SU-DHL-6 (cell line): ENCODE results near the gene DTX3.

Experiments
- H2AFZ ChIP-seq: fragments of 200-600 bp; sonication (generic); 2 replicates; pipeline ENCODE4 v1.6.1; 2014; ENCODE audit warnings: low read depth, mild to moderate bottlenecking, moderate library complexity, mixed read lengths, antibody characterized with exemption, low read length; ENCODE audit not compliant: severe bottlenecking
- H3F3A ChIP-seq: fragments of 200-600 bp; shearing (Covaris generic); 2 replicates; pipeline ENCODE4 v1.6.0; 2016; ENCODE audit warnings: antibody characterized with exemption, mild to moderate bottlenecking; ENCODE audit not compliant: insufficient read depth
- H3K27ac ChIP-seq: fragments of 200-600 bp; sonication (generic); 2 replicates; pipeline ENCODE4 v1.5.1; 2016; ENCODE audit warnings: low read depth, mild to moderate bottlenecking, low read length, moderate library complexity, mixed read lengths
- H3K27me3 ChIP-seq: fragments of 200-600 bp; sonication (generic), shearing (Covaris generic); 2 replicates; pipeline ENCODE4 v1.6.0; 2014; ENCODE audit warnings: mild to moderate bottlenecking, low read length
- H3K36me3 ChIP-seq: fragments of 200-600 bp; sonication (generic); 2 replicates; pipeline ENCODE4 v1.6.1; 2014; ENCODE audit warnings: mild to moderate bottlenecking, low read length, mixed read lengths
- H3K4me2 ChIP-seq: fragments of 300-600, 200-600 bp; shearing (Covaris generic), sonication (generic); 2 replicates; pipeline ENCODE4 v1.6.0; 2014; ENCODE audit warnings: low read length, low read depth, mild to moderate bottlenecking; ENCODE audit not compliant: poor library complexity, severe bottlenecking
- H3K4me3 ChIP-seq: fragments of 200-600 bp; sonication (generic); 2 replicates; pipeline ENCODE4 v1.5.1; 2014; ENCODE audit warnings: antibody characterized with exemption, low read length, mild to moderate bottlenecking, mixed read lengths; ENCODE audit not compliant: insufficient read depth, poor library complexity, severe bottlenecking
- H3K79me2 ChIP-seq: fragments of 200-600 bp; sonication (generic); 2 replicates; pipeline ENCODE4 v1.6.1; 2014; ENCODE audit warnings: mild to moderate bottlenecking, low read length, moderate library complexity; ENCODE audit not compliant: insufficient read depth
- H3K9ac ChIP-seq: fragments of 200-600 bp; sonication (generic); 2 replicates; pipeline ENCODE4 v1.7.0; 2014; ENCODE audit warnings: mild to moderate bottlenecking, low read length
- H3K9me2 ChIP-seq: fragments of 200-600 bp; sonication (generic); replicated peaks from 2 replicates; pipeline ENCODE4 v1.6.1; 2014; ENCODE audit warnings: low read length; ENCODE audit not compliant: insufficient read depth
- H3K9me3 ChIP-seq: fragments of 200-600 bp; sonication (generic); 2 replicates; pipeline ENCODE4 v1.6.1; 2014; ENCODE audit warnings: low read length, mixed read lengths; ENCODE audit not compliant: insufficient read depth
- H4K20me1 ChIP-seq: fragments of 200-600 bp; sonication (generic); 2 replicates; pipeline ENCODE4 v1.6.1; 2014; ENCODE audit warnings: low read depth, mild to moderate bottlenecking, antibody characterized with exemption, low read length, moderate library complexity, mixed read lengths
- CTCF ChIP-seq: fragments of 200-600 bp; sonication (generic); IDR thresholded peaks from one replicate; pipeline ENCODE4 v1.5.1; 2017; ENCODE audit warnings: antibody characterized with exemption, mild to moderate bottlenecking, low read length, moderate library complexity; ENCODE audit not compliant: insufficient read depth, poor library complexity, severe bottlenecking
- EZH2phosphoT487 ChIP-seq: fragments of 200-600 bp; sonication (generic), shearing (Covaris generic); conservative IDR thresholded peaks from 2 replicates; pipeline ENCODE4 v1.6.1; 2018; ENCODE audit warnings: mild to moderate bottlenecking, antibody characterized with exemption, low read length, moderate library complexity, mixed read lengths

DTX3 gene

GRCh38 chr12:57609781-57610553, 5.3 kb downstream of the DTX3 start:
- no peaks in the 10 kb centered on the region for H3K9me3 ChIP-seq
- H3K9ac ChIP-seq = no peak overlapping the region
- TF ChIP-seq CTCF = no peak
- no peak for TF ChIP-seq EZH2phosphoT487
- no peak overlapping the region for H3K4me3 ChIP-seq
- no peaks in the 10 kb centered on the region for H3F3A ChIP-seq
- H3K27me3 ChIP-seq = no peaks in the 10 kb centered on the region
- no peaks in the 10 kb centered on the region for H3K36me3 ChIP-seq
- H4K20me1 ChIP-seq = no peaks in the 10 kb centered on the region
- no peak overlapping the region for H2AFZ ChIP-seq
- H3K79me2 ChIP-seq = no peaks in the 10 kb centered on the region
- H3K27ac ChIP-seq = no peak overlapping the region
- H3K4me2 ChIP-seq = no peak overlapping the region
- no peaks in the 10 kb centered on the region for H3K9me2 ChIP-seq

- Histone ChIP-seq H3K9ac (no peak overlapping the region), H3F3A (no peaks in the 10 kb centered on the region), H3K4me3 (no peak overlapping the region), H3K27ac (no peak overlapping the region), H3K27me3 (no peaks in the 10 kb centered on the region), H4K20me1 (no peaks in the 10 kb centered on the region), H3K9me3 (no peaks in the 10 kb centered on the region), H3K36me3 (no peaks in the 10 kb centered on the region), H3K79me2 (no peaks in the 10 kb centered on the region), H3K4me2 (no peak overlapping the region), H3K9me2 (no peaks in the 10 kb centered on the region), H2AFZ (no peak overlapping the region)
- TF ChIP-seq CTCF (no peak), EZH2phosphoT487 (no peak)
Observed at GRCh38 chr12:57610554-57611107, 6.0 kb downstream of the DTX3 start.

- Histone ChIP-seq H2AFZ (no peak within 1 kb of the TSS), H3K27ac (no peak within 1 kb of the TSS), H3K9me2 (no peaks in the 10 kb centered on the region), H3F3A (no peaks in the 10 kb centered on the region), H3K4me2 (no peak within 1 kb of the TSS), H3K27me3 (no peaks in the 10 kb centered on the region), H3K9ac (no peak within 1 kb of the TSS), H3K9me3 (no peaks in the 10 kb centered on the region), H3K79me2 (no peaks in the 10 kb centered on the region), H3K36me3 (no peaks in the 10 kb centered on the region), H4K20me1 (no peaks in the 10 kb centered on the region), H3K4me3 (no peak within 1 kb of the TSS)
- TF ChIP-seq EZH2phosphoT487 (no peak), CTCF (no peak)
Observed at GRCh38 chr12:57611108-57611826, 6.6 kb downstream of the DTX3 start, which contains the start of gene ARHGEF25. Gene ARHGEF25, plus strand, starts transcription at chr12:57611435. Its CDS starts 460 bp downstream, at chr12:57611895.
